HepG2 (cell line): Measurements from ENCODE around the gene ZNF618. TPM values are rescaled to one million over a fixed set of nuclear protein-coding genes. Genes with fewer than 3 reads are reported as not detected.

Source experiments
- AHDC1 ChIP-seq: sonication (generic); formaldehyde crosslinking; IDR thresholded peaks from 2 replicates; pipeline ENCODE4 v1.5.1; 2020; ENCODE audit warnings: mild to moderate bottlenecking, missing genetic modification reagents, borderline replicate concordance
- EEA1 ChIP-seq: sonication (generic); formaldehyde crosslinking; IDR thresholded peaks from 2 replicates; pipeline ENCODE4 v1.5.1; 2020; ENCODE audit warnings: mild to moderate bottlenecking, missing genetic modification reagents, borderline replicate concordance
- GPN1 ChIP-seq: sonication (generic); formaldehyde crosslinking; IDR thresholded peaks from 2 replicates; pipeline ENCODE4 v1.5.1; 2020; ENCODE audit warnings: missing genetic modification reagents, borderline replicate concordance
- MIER2 ChIP-seq: IDR thresholded peaks from 2 replicates; pipeline ENCODE4 v1.6.1; 2016; ENCODE audit warnings: missing biosample characterization, missing genetic modification reagents
- MLX ChIP-seq: IDR thresholded peaks from 2 replicates; pipeline ENCODE4 v1.6.1; 2016
- NR1H2 ChIP-seq: sonication (generic); formaldehyde crosslinking; IDR thresholded peaks from 2 replicates; pipeline ENCODE4 v1.8.1; 2022; ENCODE audit warnings: low read depth, missing genetic modification reagents, borderline replicate concordance
- REL ChIP-seq: sonication (generic); formaldehyde crosslinking; conservative IDR thresholded peaks from 2 replicates; pipeline ENCODE4 v1.8.0; 2022; ENCODE audit warnings: mild to moderate bottlenecking, missing genetic modification reagents, moderate library complexity
- ZBTB49 ChIP-seq: sonication (generic); formaldehyde crosslinking; IDR thresholded peaks from 2 replicates; pipeline ENCODE4 v1.4.0; 2020; ENCODE audit warnings: missing genetic modification reagents, borderline replicate concordance
- ZC3H13 ChIP-seq: sonication (generic); formaldehyde crosslinking; IDR thresholded peaks from 2 replicates; pipeline ENCODE4 v1.8.1; 2023; ENCODE audit warnings: mild to moderate bottlenecking, missing genetic modification reagents, moderate library complexity
- ZNF510 ChIP-seq: sonication (generic); formaldehyde crosslinking; IDR thresholded peaks from 2 replicates; pipeline ENCODE4 v1.4.0; 2020; ENCODE audit warnings: low read depth, mild to moderate bottlenecking, missing genetic modification reagents
- polyA plus RNA-seq, 8 experiments: library from polyadenylated mRNA; depleted of rRNA in 3 of 8; stranded (reverse) in 7 of 8; unstranded in 1 of 8; fragments of >200 nt; fragmentation: Illumina TruSeq in 4 of 8; extraction: Trizol in 4 of 8; gene quantifications; 2 replicates each; pipeline versions ENCODE4 v1.2.1 to v1.2.3, GENCODE V29; 2011 to 2016; ENCODE audit warnings: low read depth in 4 of 8, missing spikeins in 1 of 8, mixed read lengths in 1 of 8; ENCODE audit not compliant: insufficient read depth in 1 of 8
- total RNA-seq, 5 experiments: library from RNA; depleted of rRNA; stranded (reverse); fragments of >200 nt; fragmentation: Illumina TruSeq; extraction: Trizol; gene quantifications; 2 replicates each; pipeline ENCODE4 v1.2.3, GENCODE V29; 2016; ENCODE audit warnings: low read depth in 1 of 5
- TF ChIP-seq, protein P1 (sequence below): sonication (generic); formaldehyde crosslinking; IDR thresholded peaks from 2 replicates; pipeline ENCODE4 v1.4.0; 2020; ENCODE audit warnings: missing genetic modification reagents
- TF ChIP-seq, protein P2 (sequence below): sonication (generic); formaldehyde crosslinking; IDR thresholded peaks from 2 replicates; pipeline ENCODE4 v1.4.0; 2020; ENCODE audit warnings: missing genetic modification reagents, borderline replicate concordance

Gene ZNF618
- total and polyA plus RNA-seq, 2 of the 13 experiments (the other 11 are each of a cell fraction or from before 2014, with no cell fraction given): 0.07 TPM

- TF ChIP-seq ZNF510 (CRISPR knock-in tag): no peak
- TF ChIP-seq REL: no peak
- TF ChIP-seq, protein P1, sequence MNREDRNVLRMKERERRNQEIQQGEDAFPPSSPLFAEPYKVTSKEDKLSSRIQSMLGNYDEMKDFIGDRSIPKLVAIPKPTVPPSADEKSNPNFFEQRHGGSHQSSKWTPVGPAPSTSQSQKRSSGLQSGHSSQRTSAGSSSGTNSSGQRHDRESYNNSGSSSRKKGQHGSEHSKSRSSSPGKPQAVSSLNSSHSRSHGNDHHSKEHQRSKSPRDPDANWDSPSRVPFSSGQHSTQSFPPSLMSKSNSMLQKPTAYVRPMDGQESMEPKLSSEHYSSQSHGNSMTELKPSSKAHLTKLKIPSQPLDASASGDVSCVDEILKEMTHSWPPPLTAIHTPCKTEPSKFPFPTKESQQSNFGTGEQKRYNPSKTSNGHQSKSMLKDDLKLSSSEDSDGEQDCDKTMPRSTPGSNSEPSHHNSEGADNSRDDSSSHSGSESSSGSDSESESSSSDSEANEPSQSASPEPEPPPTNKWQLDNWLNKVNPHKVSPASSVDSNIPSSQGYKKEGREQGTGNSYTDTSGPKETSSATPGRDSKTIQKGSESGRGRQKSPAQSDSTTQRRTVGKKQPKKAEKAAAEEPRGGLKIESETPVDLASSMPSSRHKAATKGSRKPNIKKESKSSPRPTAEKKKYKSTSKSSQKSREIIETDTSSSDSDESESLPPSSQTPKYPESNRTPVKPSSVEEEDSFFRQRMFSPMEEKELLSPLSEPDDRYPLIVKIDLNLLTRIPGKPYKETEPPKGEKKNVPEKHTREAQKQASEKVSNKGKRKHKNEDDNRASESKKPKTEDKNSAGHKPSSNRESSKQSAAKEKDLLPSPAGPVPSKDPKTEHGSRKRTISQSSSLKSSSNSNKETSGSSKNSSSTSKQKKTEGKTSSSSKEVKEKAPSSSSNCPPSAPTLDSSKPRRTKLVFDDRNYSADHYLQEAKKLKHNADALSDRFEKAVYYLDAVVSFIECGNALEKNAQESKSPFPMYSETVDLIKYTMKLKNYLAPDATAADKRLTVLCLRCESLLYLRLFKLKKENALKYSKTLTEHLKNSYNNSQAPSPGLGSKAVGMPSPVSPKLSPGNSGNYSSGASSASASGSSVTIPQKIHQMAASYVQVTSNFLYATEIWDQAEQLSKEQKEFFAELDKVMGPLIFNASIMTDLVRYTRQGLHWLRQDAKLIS: 0 out of 2 replicates have a peak, but pooled peaks have one; percentile 15
- TF ChIP-seq NR1H2 (CRISPR knock-in tag): no peak
- TF ChIP-seq AHDC1 (CRISPR knock-in tag): peak; percentile 86
- no peak for TF ChIP-seq EEA1 (CRISPR knock-in tag)
- peak; percentile 35; the same call in 1 of the 2 replicates for TF ChIP-seq MIER2
- no peak for TF ChIP-seq GPN1 (CRISPR knock-in tag)
- no peak for TF ChIP-seq ZBTB49 (CRISPR knock-in tag)
- peak; percentile 84 for TF ChIP-seq MLX (CRISPR knock-in tag)
- TF ChIP-seq, protein P2, sequence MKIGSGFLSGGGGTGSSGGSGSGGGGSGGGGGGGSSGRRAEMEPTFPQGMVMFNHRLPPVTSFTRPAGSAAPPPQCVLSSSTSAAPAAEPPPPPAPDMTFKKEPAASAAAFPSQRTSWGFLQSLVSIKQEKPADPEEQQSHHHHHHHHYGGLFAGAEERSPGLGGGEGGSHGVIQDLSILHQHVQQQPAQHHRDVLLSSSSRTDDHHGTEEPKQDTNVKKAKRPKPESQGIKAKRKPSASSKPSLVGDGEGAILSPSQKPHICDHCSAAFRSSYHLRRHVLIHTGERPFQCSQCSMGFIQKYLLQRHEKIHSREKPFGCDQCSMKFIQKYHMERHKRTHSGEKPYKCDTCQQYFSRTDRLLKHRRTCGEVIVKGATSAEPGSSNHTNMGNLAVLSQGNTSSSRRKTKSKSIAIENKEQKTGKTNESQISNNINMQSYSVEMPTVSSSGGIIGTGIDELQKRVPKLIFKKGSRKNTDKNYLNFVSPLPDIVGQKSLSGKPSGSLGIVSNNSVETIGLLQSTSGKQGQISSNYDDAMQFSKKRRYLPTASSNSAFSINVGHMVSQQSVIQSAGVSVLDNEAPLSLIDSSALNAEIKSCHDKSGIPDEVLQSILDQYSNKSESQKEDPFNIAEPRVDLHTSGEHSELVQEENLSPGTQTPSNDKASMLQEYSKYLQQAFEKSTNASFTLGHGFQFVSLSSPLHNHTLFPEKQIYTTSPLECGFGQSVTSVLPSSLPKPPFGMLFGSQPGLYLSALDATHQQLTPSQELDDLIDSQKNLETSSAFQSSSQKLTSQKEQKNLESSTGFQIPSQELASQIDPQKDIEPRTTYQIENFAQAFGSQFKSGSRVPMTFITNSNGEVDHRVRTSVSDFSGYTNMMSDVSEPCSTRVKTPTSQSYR: peak; percentile 85
- TF ChIP-seq ZC3H13: no peak
These were observed 204.8 kb downstream of the ZNF618 start (continued) for GRCh38 chr9:114080773-114081440.
